SK-N-SH treated with all-trans-retinoic acid at 6 μM for 48 hours (cell line): ENCODE measurements around the gene GRM7.

ENCODE experiments used
- ARNTL ChIP-seq: fragments of 450-650 bp; formaldehyde crosslinking; IDR thresholded peaks from 2 replicates; pipeline ENCODE4 v1.5.0; 2020; ENCODE audit warnings: low read depth, mild to moderate bottlenecking, moderate library complexity, borderline replicate concordance
- BACH2 ChIP-seq: fragments of 250-450 bp; sonication (Bioruptor Pico); IDR thresholded peaks from 2 replicates; pipeline ENCODE4 v1.9.0; 2021; ENCODE audit warnings: mild to moderate bottlenecking, borderline replicate concordance
- ESRRG ChIP-seq: fragments of 250-450 bp; sonication (Bioruptor Pico); IDR thresholded peaks from 2 replicates; pipeline ENCODE4 v1.6.1; 2021; ENCODE audit warnings: mild to moderate bottlenecking
- OSR1 ChIP-seq: fragments of 250-450 bp; sonication (Bioruptor Pico); IDR thresholded peaks from 2 replicates; pipeline ENCODE4 v1.8.0; 2022; ENCODE audit warnings: moderate library complexity, mild to moderate bottlenecking, inconsistent platforms
- PATZ1 ChIP-seq: fragments of 250-450 bp; sonication (Bioruptor Pico); IDR thresholded peaks from 2 replicates; pipeline ENCODE4 v1.8.0; 2020; ENCODE audit warnings: mild to moderate bottlenecking, moderate library complexity, borderline replicate concordance
- RARB ChIP-seq: fragments of 250-450 bp; sonication (Bioruptor Pico); IDR thresholded peaks from 2 replicates; pipeline ENCODE4 v1.8.0; 2021; ENCODE audit warnings: mild to moderate bottlenecking, moderate library complexity
- TCF4 ChIP-seq: fragments of 250-450 bp; sonication (Bioruptor Pico); IDR thresholded peaks from 2 replicates; pipeline ENCODE4 v1.8.0; 2021; ENCODE audit warnings: mild to moderate bottlenecking, moderate library complexity, borderline replicate concordance
- TOX ChIP-seq: fragments of 250-450 bp; sonication (Bioruptor Pico); IDR thresholded peaks from 2 replicates; pipeline ENCODE4 v1.8.0; 2021; ENCODE audit warnings: mild to moderate bottlenecking, moderate library complexity, borderline replicate concordance
- ZFP3 ChIP-seq: fragments of 250-450 bp; sonication (Bioruptor Pico); IDR thresholded peaks from 2 replicates; pipeline ENCODE4 v1.5.0; 2020; ENCODE audit warnings: mild to moderate bottlenecking, moderate library complexity
- ZFP30 ChIP-seq: fragments of 450-650 bp; formaldehyde crosslinking; IDR thresholded peaks from 2 replicates; pipeline ENCODE4 v1.5.0; 2022; ENCODE audit warnings: mild to moderate bottlenecking, moderate library complexity
- ZNF565 ChIP-seq: fragments of 450-650 bp; formaldehyde crosslinking; conservative IDR thresholded peaks from 2 replicates; pipeline ENCODE4 v1.5.0; 2020; ENCODE audit warnings: low read depth, mild to moderate bottlenecking, moderate library complexity
- ZNF70 ChIP-seq: fragments of 450-650 bp; formaldehyde crosslinking; IDR thresholded peaks from 2 replicates; pipeline ENCODE4 v1.5.0; 2020; ENCODE audit warnings: mild to moderate bottlenecking, moderate library complexity
- ZNF8 ChIP-seq: fragments of 450-650 bp; formaldehyde crosslinking; IDR thresholded peaks from 2 replicates; pipeline ENCODE4 v1.5.0; 2020; ENCODE audit warnings: mild to moderate bottlenecking, moderate library complexity
- TF ChIP-seq, protein P1 (sequence below): fragments of 250-450 bp; sonication (Bioruptor Pico); IDR thresholded peaks from 2 replicates; pipeline ENCODE4 v1.8.0; 2021; ENCODE audit warnings: low read depth, mild to moderate bottlenecking, moderate library complexity, borderline replicate concordance

DNA sequence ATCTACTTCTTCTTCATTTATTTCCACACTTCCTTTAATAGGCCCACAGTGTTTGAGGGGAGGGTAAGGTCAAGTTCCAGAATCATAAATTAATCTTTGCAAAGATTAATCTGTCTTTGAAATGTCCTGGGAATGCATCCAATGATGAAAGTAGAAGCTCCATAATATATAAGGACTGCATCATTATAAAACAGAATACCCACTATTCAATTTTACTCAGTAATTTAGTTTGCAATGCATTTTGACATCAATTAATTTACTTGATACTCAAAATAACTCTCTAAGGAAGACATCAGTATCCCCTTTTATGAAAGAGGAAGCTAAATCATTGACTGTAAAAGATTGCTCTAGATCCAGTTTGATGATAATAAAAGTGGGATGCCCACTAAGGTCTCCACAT is 777.2 kb downstream of the GRM7 start:
- no peak for TF ChIP-seq ZNF70
- TF ChIP-seq TCF4 (CRISPR knock-in tag), result peak; percentile 45; the same call in 1 of the 2 replicates
- TF ChIP-seq RARB, result no peak
- TF ChIP-seq ZFP30 (CRISPR knock-in tag), result no peak
- no peak for TF ChIP-seq ZNF565 (CRISPR knock-in tag)
- peak; percentile 33; the same call in 1 of the 2 replicates for TF ChIP-seq PATZ1 (CRISPR knock-in tag)
- TF ChIP-seq ZFP3 (CRISPR knock-in tag), result peak; percentile 75; the same call in 1 of the 2 replicates
- TF ChIP-seq ZNF8, result no peak
- TF ChIP-seq BACH2 (CRISPR knock-in tag), result no peak
- TF ChIP-seq ESRRG (CRISPR knock-in tag), result 0 out of 2 replicates have a peak, but pooled peaks have one; percentile 41
- TF ChIP-seq, protein P1, sequence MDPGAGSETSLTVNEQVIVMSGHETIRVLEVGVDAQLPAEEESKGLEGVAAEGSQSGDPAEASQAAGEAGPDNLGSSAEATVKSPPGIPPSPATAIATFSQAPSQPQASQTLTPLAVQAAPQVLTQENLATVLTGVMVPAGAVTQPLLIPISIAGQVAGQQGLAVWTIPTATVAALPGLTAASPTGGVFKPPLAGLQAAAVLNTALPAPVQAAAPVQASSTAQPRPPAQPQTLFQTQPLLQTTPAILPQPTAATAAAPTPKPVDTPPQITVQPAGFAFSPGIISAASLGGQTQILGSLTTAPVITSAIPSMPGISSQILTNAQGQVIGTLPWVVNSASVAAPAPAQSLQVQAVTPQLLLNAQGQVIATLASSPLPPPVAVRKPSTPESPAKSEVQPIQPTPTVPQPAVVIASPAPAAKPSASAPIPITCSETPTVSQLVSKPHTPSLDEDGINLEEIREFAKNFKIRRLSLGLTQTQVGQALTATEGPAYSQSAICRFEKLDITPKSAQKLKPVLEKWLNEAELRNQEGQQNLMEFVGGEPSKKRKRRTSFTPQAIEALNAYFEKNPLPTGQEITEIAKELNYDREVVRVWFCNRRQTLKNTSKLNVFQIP (CRISPR knock-in tag), result no peak
- no peak for TF ChIP-seq TOX (CRISPR knock-in tag)
- no peak for TF ChIP-seq ARNTL
- no peak for TF ChIP-seq OSR1 (CRISPR knock-in tag)
